GM12864 (cell line): ENCODE measurements around the gene FAM136A.

Experiments used
- DNase-seq: peaks from one replicate; pipeline ENCODE4 v3.0.0-alpha.2; 2011; ENCODE audit warnings: low read depth
- H3K4me3 ChIP-seq: 2 replicates; pipeline ENCODE4 v1.5.1; 2011; ENCODE audit warnings: mild to moderate bottlenecking, low read depth, low read length, control low read depth
- TF ChIP-seq, protein P1 (sequence below): IDR thresholded peaks from 2 replicates; pipeline ENCODE4 v1.5.1; 2011; ENCODE audit warnings: low read depth, mild to moderate bottlenecking, moderate library complexity, low read length, control low read depth, inconsistent platforms; ENCODE audit errors: missing control alignments

FAM136A gene

DNA sequence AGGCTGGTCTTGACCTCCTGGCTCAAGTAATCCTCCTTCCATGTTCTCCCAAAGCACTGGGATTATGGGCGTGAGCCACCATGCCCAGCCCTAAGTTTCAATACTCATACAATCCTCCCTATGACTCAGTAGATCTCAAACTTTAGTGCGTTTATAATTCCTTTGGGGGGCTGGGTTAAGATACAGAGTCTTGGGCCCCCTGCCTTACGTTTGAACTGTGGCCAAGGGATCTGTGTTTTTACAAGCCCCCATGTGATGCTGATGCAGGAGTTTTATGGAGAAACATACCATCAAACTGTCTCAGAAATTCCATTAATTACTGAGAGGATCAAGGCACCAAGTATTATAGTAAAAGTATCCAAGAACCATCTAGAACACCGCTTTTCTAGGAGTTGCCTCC lies 38.2 kb upstream of the FAM136A start:
- H3K4me3 ChIP-seq, result no peak overlapping the region
- TF ChIP-seq, protein P1, sequence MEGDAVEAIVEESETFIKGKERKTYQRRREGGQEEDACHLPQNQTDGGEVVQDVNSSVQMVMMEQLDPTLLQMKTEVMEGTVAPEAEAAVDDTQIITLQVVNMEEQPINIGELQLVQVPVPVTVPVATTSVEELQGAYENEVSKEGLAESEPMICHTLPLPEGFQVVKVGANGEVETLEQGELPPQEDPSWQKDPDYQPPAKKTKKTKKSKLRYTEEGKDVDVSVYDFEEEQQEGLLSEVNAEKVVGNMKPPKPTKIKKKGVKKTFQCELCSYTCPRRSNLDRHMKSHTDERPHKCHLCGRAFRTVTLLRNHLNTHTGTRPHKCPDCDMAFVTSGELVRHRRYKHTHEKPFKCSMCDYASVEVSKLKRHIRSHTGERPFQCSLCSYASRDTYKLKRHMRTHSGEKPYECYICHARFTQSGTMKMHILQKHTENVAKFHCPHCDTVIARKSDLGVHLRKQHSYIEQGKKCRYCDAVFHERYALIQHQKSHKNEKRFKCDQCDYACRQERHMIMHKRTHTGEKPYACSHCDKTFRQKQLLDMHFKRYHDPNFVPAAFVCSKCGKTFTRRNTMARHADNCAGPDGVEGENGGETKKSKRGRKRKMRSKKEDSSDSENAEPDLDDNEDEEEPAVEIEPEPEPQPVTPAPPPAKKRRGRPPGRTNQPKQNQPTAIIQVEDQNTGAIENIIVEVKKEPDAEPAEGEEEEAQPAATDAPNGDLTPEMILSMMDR, result no peak
- no peak for DNase-seq

DNA sequence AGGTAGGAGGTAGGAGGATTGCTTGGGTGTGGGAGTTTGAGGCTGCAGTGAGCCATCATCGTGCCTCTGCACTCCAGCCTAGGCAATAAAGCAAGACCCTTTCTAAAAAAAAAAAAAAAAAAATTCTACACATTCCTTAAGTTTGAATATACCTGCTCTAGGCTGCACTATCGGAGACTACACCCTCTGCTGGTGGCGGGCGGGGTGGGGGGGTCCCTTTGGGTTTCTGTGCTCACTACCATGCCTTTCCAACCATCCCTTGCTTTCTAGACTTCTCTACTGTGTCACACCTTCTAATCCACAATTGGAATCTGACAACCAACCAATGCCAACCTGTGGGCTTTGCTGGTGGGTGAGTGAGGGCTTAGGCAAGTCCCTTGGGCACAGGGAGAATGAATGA lies 34.7 kb upstream of the FAM136A start:
- no peak overlapping the region for H3K4me3 ChIP-seq
- TF ChIP-seq, protein P1, result no peak
- no peak for DNase-seq

DNA sequence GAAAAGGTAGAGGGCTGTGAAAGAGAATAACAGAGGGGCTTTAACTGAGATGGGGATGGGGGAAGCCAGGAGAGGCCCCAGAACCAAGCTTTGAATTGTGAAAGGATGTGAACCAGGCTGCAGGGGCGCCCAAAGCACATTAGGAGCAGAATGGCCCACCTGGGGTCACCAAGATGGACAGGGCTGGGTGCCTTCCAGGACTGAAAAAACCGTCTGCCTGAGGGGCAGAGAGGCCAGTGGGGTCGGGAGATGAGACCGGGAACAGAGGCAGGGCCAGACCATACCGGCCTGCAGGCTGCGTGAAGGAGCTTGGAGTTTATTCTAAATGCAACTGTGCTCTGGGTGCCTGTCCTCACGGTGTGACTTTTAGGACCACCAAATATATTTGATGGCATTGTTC lies 29.1 kb upstream of the FAM136A start:
- no peak overlapping the region for H3K4me3 ChIP-seq
- TF ChIP-seq, protein P1, result no peak

DNA sequence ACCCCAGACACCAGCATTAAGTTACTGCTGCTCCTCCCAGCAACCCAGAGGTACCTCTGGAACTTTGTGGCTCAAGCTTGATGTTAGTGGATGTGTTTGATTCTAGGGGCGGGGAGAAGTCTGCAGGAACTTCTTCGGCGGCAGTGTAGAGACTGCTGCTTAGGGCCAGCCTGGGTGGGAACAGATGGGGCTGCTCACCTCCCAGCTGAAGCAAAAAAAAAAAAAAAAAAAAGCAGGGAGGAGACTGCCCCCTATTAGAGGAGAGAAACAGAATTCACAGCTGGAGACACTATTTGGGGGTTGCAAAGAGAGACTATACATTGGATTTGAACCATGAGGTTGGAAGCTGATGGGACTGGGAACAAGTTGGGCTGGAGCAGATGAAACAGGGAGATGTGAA lies 28.6 kb upstream of the FAM136A start:
- DNase-seq, result no peak
- no peak overlapping the region for H3K4me3 ChIP-seq
- TF ChIP-seq, protein P1, result no peak

More for the DNA sequence above, 29.1 kb upstream of the FAM136A start:
- DNase-seq, result no peak

DNA sequence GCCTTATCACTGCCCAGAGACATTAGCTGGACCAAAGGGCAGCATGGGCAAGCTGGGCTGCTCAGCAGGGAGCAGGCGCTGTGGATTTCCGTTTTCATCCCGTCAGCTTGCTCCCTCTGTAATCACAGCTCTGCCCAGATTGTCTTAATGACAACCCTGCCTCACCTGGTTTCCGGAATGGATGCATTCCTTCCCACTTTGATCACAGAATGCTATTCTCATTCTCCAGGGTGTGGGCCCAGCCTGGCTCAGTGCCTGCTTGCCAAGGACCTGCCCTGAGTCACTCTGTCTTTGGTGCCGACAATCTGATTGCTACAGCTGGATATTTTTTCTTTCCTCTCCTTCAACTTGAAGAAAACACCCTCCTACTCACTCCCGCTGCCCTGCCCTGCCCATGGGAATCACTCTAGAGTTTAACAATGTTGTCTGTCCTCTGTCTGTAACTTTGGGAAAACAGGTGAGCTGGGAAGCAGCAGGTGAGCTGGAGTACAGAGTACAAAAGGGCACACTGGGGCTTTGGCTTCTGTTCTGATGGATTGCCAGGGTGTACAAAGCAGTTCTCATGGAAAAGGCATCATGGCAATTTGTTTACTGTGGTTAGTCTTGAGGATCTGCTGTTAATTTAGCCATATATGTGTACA lies 27.2 kb upstream of the FAM136A start:
- H3K4me3 ChIP-seq, result no peak overlapping the region
- DNase-seq, result no peak
- TF ChIP-seq, protein P1, result no peak

DNA sequence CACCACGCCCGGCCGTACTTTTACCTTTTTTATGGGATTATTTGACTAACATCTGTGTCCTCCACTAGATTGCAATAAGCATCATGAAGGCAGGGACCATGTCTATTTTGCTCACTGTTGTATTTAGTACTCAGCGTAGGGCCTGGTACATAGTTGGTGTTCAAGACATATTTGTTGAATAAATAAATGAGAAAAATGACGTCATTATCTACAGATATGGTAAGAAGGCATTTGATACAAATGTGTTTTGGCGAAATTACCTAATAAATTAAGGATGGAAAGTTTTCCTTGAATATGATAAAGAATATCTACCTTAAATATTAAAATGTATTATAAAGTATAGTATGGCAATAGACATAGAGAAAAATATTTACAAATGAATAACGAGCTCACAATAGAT lies 24.0 kb upstream of the FAM136A start:
- H3K4me3 ChIP-seq, result no peak overlapping the region
- DNase-seq, result no peak
- TF ChIP-seq, protein P1, result no peak

DNA sequence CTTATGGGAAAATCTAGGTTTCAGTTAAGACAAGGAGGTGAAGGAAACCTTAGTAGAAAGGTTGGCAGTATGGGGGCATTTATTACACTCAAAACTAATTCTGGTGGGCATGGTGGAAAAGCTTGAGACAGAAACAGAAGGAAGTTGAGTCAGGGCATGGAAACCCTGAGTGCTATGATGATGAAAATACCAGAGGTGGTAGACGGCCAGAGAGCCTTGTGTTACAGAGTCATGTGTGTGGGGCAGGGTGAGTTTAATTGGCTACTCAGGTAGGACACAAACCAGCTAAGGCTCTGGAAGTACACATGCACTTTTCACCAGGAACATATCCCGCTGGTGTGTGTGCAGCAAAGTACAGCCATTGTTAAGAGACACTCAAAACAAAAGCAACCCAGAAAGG lies 20.7 kb upstream of the FAM136A start:
- no peak overlapping the region for H3K4me3 ChIP-seq
- TF ChIP-seq, protein P1, result no peak
- no peak for DNase-seq
